Left renal cortex interstitium (tissue), 4 donors: ENCODE results near the gene ME2. TPM values are rescaled to one million over a fixed set of nuclear protein-coding genes. Genes with fewer than 3 reads are reported as not detected.
A peak's percentile ranks its signal among the peaks of the same experiment; 100 is the strongest.
"Not testable (repeated sequence)": the region's sequence is repeated elsewhere in the genome, so short reads cannot be mapped to it uniquely, and the experiment has no call there.

Experiments used
- DNase-seq, 4 donors: peaks; one replicate each; pipeline ENCODE4 v3.0.0-alpha.2; 2013; ENCODE audit warnings: low read depth in 4 of 4, low spot score in 2 of 4, missing footprints in 1 of 4
- polyA plus RNA-seq, 4 donors: library from polyadenylated mRNA; unstranded; fragments of 120-200 nt; gene quantifications; one replicate each; pipeline ENCODE4 v1.2.1, GENCODE V29; 2013; ENCODE audit not compliant: insufficient read length in 4 of 4

ME2 gene
- polyA plus RNA-seq, 4 donors, result 33.8 to 38.0 (median 36.4) TPM

GRCh38 chr18:50859793-50860555, 18.9 kb upstream of the ME2 start:
- no peak for DNase-seq

GRCh38 chr18:50861617-50862016, 17.3 kb upstream of the ME2 start:
- no peak for DNase-seq

DNA sequence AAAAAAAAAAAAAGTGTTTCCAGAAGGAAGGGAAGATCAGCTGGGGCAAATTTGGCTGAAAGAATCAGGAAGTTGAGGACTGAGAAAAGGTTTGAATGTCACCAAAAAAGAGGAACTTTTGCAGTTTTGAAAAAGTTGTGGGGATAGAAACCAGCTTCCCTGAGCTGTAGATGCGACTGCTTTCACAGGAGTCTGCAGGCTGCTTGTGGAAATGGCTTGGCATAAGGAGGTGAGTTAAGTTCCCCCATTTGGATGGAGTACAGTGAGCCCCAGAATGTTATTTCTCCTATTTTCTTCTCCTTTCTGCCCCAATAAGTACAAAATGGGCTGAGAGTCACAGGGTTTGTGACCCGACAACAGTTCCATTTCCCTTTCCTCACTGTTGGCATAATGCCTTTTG, 16.5 kb upstream of the ME2 start:
- no peak for DNase-seq

DNA sequence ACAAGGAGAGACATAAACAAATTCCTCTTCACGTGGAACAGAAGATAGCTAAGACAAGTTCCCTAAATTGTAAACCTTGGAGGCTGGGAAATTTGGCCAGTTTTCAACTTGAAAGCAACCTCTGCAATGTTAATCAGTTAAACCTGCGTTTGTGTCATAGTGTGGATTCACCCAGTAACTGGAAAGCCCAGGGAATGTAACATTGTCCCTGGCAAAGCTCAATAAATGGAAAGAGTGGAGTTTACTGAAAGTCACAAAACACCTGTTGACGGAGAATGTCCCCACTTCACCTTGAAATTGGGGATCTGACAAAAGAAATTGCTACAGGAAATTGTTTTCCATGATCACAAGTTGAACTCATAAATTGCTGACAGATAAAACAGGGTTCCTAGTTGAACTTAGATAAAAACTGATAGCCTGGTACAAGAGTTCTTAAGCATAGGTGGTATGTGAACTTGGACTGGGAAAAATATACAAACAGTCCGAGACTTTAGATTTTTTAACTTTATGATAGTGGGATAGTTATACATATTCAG, 15.0 kb upstream of the ME2 start:
- no peak for DNase-seq

DNA sequence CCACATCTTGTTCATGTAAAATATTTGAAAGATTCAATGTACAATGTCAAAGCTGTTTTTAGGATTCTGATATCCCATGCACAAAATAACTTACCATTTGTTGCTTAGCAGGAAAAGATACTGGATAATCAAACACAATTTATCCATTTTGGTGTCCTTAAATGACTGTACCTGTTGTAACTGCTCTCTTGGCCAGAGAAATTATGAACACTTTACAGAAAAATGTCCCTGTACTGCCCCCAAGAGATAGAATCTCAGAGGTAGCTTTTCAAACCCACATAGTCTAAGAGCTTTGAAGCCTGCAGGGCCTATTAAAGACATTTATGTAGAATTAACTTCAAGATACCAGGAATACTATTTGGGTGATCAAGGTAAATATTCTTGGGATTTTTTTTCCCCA, 12.2 kb upstream of the ME2 start:
- DNase-seq, result no peak

- DNase-seq, result no peak
Measured at GRCh38 chr18:50869150-50869549, 9.8 kb upstream of the ME2 start.

- no peak for DNase-seq
Measured at GRCh38 chr18:50870138-50870845, 8.6 kb upstream of the ME2 start.

GRCh38 chr18:50871846-50872245, 7.1 kb upstream of the ME2 start:
- no peak for DNase-seq

DNA sequence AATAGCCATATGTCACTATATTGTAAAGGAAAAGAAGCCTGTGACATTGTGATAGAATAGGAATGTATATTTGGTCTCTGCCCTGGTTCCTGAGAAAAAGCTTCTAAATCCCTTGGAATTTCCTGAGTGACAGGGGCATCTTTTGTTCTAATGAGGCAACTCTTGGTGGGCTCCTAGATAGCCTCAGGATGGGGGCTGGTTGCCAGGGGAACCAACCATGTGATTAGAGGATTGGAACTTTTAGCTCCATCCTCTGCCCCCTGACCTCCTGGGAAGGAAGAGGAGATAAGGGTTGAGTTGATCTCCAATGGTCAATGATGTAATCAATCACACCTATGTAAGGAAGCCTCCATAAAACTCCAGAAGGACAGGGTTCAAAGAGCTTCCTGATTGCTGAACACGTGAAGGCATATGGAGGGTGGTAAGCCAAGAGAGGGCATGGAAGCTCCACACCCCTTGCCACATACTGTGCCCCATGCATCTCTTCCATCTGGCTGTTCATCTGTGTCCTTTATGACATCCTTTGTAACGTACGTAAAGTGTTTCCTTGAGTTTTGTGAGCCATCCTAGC, 2.9 kb upstream of the ME2 start:
- DNase-seq, result no peak

DNA sequence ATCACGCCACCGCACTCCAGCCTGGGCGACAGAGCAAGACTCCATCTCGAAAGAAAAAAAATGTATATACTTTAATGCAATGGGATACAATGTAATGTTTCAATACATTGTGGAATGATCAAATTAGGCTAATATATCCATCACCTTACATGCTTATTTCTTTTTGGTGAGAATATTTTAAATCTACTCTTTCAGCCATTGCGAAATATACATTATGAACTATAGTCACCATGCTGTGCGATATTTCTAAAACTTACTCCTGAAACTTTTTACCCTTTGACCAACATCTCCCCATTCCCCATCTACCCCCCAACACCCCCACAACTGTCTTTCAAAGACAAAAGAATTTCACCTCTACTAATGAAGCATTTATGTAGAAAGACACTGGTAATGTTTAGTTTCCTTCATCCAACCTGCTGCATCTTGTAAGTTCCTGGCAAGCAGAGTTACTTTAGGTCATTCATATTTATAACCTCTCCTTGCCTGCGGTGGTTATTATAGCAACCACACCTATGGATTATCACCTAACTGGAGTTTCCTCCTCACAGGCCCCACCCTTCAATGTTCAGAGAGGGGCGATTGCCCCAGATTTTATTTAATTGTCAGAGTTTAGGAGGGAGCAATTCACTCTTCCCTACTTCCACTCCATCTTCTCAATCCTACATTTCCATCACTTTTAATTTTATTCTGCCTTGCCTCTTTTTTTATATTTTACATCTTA, 1.2 kb upstream of the ME2 start:
- DNase-seq, result no peak

GRCh38 chr18:50879302-50880118, 592 bp downstream of the ME2 start:
- peak in 3 of 4 donors; percentile 23 to 44 (median 36) for DNase-seq

- no peak for DNase-seq
Measured at GRCh38 chr18:50880119-50880465, 1.2 kb downstream of the ME2 start.

GRCh38 chr18:50880944-50881343, 2.0 kb downstream of the ME2 start:
- not testable (repeated sequence) for DNase-seq

- no peak for DNase-seq
Measured at GRCh38 chr18:50886929-50887328, 8.0 kb downstream of the ME2 start.

- DNase-seq, result no peak
Measured at GRCh38 chr18:50895350-50896045, 16.6 kb downstream of the ME2 start.

DNA sequence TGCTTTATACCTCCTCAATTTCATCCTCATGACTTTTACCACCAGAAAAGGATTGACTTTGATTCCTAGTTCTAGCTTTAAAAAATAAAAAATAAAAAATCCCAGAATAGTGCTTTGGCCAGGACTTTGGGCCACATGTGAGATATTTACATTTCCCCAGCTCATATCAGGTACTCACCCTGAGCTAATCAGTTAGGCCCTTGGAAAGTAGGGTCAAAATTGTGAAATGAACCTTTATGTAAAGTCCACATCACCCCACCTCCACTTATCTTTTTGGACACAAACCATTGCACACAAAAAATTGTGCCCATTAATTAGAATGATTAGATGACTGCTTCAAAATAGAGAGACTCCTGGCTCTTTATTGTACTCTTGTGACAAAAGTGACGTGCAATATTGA, 17.2 kb downstream of the ME2 start:
- DNase-seq, result no peak

- DNase-seq, result no peak
Measured at GRCh38 chr18:50898919-50899318, 20.0 kb downstream of the ME2 start.

DNA sequence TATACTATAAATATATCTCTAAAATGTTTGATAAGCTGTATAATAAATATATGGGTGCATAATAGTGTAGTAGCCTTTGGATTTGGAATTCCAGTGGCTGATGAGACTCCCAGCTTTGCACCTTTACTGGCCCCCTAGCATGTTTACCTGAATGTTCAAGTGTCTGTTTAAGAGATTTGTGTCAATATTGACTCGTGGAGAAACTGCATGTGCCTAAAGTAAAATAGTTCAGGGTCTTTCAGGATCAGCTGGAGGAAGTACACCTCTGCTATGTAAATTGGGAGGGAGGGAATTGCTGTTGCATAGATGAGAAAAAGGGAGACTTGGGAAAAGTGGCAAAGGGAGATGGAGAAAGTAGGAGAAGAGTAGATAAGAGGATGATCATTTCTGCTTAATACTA, 23.9 kb downstream of the ME2 start:
- no peak for DNase-seq

GRCh38 chr18:50906843-50907242, 27.9 kb downstream of the ME2 start:
- no peak for DNase-seq

GRCh38 chr18:50909261-50909660, 30.3 kb downstream of the ME2 start:
- DNase-seq, result no peak
